Smooth muscle cell of bladder (primary cell): ENCODE data around the gene CALHM3. TPM values are rescaled to one million over a fixed set of nuclear protein-coding genes. Genes with fewer than 3 reads are reported as not detected.

Source experiments
- total RNA-seq: library from RNA; depleted of rRNA; stranded (reverse); fragments of >200 nt; gene quantifications from 2 replicates; pipeline ENCODE4 v1.2.3, GENCODE V29; 2014

Gene CALHM3, protein sequence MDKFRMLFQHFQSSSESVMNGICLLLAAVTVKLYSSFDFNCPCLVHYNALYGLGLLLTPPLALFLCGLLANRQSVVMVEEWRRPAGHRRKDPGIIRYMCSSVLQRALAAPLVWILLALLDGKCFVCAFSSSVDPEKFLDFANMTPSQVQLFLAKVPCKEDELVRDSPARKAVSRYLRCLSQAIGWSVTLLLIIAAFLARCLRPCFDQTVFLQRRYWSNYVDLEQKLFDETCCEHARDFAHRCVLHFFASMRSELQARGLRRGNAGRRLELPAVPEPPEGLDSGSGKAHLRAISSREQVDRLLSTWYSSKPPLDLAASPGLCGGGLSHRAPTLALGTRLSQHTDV
- not detected in 2 replicates for total RNA-seq

DNA sequence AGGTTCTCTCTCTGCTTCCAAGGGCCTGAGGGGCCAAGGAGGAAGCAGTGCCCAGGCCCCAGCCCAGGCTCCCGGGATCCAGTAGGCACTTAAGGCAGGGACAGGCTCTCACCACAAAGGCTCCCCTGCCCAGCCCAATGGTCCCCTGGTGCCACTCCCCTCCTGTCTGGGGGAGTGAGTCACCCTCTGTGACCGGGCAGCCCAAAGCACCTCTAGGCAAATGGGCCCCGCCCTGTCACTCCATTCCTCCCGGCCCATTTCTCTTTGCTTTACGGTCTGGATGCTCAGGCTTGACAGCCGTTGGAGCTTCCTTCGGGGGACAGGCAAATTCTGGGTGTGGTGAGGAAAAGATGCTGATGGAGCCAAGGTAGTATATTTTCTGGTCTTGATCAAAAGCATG lies at the start of gene CALHM3:
TSS of gene CALHM3 (minus strand) at position 106 of the 400 bp plus-strand sequence. CDS start 208 bp downstream, outside the sequence.

DNA sequence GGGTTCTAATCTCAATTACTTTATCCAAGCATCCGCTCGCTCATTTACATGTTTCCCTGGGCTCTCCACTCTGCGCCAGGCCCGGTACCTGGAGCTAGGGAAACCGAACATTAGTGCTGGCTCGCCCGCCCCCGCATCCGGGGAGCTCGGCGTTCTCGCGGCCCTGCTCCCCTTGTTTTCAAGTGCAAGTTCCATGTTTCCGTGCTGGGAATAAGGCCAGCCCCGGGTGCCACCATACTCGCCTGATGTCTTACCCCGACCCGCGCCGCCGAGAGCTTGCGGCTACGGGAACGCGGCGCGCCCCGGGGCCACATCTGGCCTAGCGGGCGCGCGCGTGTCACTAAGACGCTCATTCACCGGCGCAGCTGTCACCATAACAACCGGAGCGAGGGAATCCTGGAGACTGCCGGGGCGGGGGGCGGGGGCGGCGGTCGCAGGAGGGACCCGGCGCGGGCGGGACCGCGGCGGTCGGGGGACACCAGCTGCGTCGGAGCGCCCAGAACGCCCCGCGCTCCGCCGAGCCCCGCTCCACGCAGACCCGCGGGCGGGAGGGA lies 14.4 kb upstream of the CALHM3 start, which contains the start of gene NEURL1:
TSS of gene NEURL1 (plus strand) at position 344 of the 554 bp plus-strand sequence. CDS start 683 bp downstream, outside the sequence.

GRCh38 chr10:103458720-103459119 lies 20.3 kb downstream of the CALHM3 start, which contains the start of gene CALHM1:
Gene CALHM1, minus strand, starts transcription at chr10:103458900. Its CDS starts 149 bp downstream, at chr10:103458751.

DNA sequence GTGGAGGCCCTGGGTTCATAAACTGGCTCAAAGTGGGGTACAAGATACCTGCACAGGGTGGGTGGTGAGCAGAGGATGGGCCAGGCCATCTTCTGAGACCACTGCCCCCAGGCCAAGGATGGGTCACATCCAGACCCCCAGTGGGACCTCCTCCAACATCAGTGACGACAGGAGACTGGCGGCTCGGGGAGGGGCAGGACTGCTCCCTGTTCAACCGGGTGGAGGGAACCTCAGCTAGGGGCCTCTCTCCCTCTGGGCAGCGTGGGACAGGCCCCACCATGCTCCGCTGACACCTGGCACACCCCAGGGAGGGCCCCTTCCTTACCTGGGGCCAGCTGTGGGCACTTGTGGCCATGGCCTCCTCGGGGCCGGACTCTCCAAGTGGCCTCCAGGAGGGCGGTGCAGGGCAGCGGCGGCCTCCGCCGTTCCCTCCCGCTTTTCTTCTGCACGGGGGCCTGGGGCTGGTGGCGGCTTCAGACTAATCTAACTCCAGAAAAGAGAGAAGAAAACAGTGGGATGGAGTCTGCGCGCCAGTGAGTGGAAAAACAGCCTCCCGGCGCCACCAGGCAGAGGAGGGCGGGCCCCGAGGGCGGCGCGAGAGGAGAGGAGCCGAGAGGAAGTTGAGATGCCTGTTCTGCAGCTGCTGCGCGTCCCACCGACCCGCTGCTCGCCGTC lies 27.1 kb downstream of the CALHM3 start, which contains the start of gene CALHM2:
TSS of gene CALHM2 (minus strand) at position 540 of the 675 bp plus-strand sequence. CDS start 2,429 bp downstream, outside the sequence.

Other genes starting within 250 kb of the CALHM3 start
- gene RPEL1, start 233.4 kb downstream of the CALHM3 start, total RNA-seq = under 0.01 TPM in 1 of 2 replicates, not detected in the other
- gene INA, start 202.1 kb downstream of the CALHM3 start, total RNA-seq = 0.18 and 0.28 TPM in 2 replicates
- 10.0 and 13.5 TPM in 2 replicates for gene PCGF6, start 128.1 kb downstream of the CALHM3 start, total RNA-seq
- 2.4 and 3.2 TPM in 2 replicates for gene TAF5, start 111.3 kb downstream of the CALHM3 start, total RNA-seq
- 172 and 210 TPM in 2 replicates for gene ATP5MK, start 82.8 kb downstream of the CALHM3 start, total RNA-seq
- 25.6 and 28.8 TPM in 2 replicates for gene PDCD11, start 82.6 kb downstream of the CALHM3 start, total RNA-seq
- 15.5 and 21.0 TPM in 2 replicates for gene CALHM2, start 26.9 kb downstream of the CALHM3 start, total RNA-seq
- not detected in 2 replicates for gene CALHM1, start 20.3 kb downstream of the CALHM3 start, total RNA-seq
- gene NEURL1, start 14.5 kb upstream of the CALHM3 start, total RNA-seq = 0.57 and 1.6 TPM in 2 replicates